SK-N-SH treated with all-trans-retinoic acid at 6 μM for 48 hours (cell line): ENCODE measurements around the gene EXTL1.

Experiments used
- ARNTL ChIP-seq: fragments of 450-650 bp; formaldehyde crosslinking; IDR thresholded peaks from 2 replicates; pipeline ENCODE4 v1.5.0; 2020; ENCODE audit warnings: low read depth, mild to moderate bottlenecking, moderate library complexity, borderline replicate concordance
- ESRRG ChIP-seq: fragments of 250-450 bp; sonication (Bioruptor Pico); IDR thresholded peaks from 2 replicates; pipeline ENCODE4 v1.6.1; 2021; ENCODE audit warnings: mild to moderate bottlenecking
- ISL1 ChIP-seq: fragments of 250-450 bp; sonication (Bioruptor Pico); IDR thresholded peaks from 2 replicates; pipeline ENCODE4 v2.1.2; 2022; ENCODE audit warnings: mild to moderate bottlenecking, moderate library complexity
- OSR1 ChIP-seq: fragments of 250-450 bp; sonication (Bioruptor Pico); IDR thresholded peaks from 2 replicates; pipeline ENCODE4 v1.8.0; 2022; ENCODE audit warnings: moderate library complexity, mild to moderate bottlenecking, inconsistent platforms
- RARB ChIP-seq: fragments of 250-450 bp; sonication (Bioruptor Pico); IDR thresholded peaks from 2 replicates; pipeline ENCODE4 v1.8.0; 2021; ENCODE audit warnings: mild to moderate bottlenecking, moderate library complexity
- SNAI2 ChIP-seq: fragments of 250-450 bp; sonication (Bioruptor Pico); IDR thresholded peaks from 2 replicates; pipeline ENCODE4 v1.5.0; 2020; ENCODE audit warnings: mild to moderate bottlenecking, moderate library complexity
- TCF4 ChIP-seq: fragments of 250-450 bp; sonication (Bioruptor Pico); IDR thresholded peaks from 2 replicates; pipeline ENCODE4 v1.8.0; 2021; ENCODE audit warnings: mild to moderate bottlenecking, moderate library complexity, borderline replicate concordance
- TOX ChIP-seq: fragments of 250-450 bp; sonication (Bioruptor Pico); IDR thresholded peaks from 2 replicates; pipeline ENCODE4 v1.8.0; 2021; ENCODE audit warnings: mild to moderate bottlenecking, moderate library complexity, borderline replicate concordance
- ZC3H10 ChIP-seq: fragments of 250-450 bp; sonication (Bioruptor Pico); IDR thresholded peaks from 2 replicates; pipeline ENCODE4 v1.5.1; 2021; ENCODE audit warnings: mild to moderate bottlenecking, moderate library complexity
- ZFP3 ChIP-seq: fragments of 250-450 bp; sonication (Bioruptor Pico); IDR thresholded peaks from 2 replicates; pipeline ENCODE4 v1.5.0; 2020; ENCODE audit warnings: mild to moderate bottlenecking, moderate library complexity
- ZNF565 ChIP-seq: fragments of 450-650 bp; formaldehyde crosslinking; conservative IDR thresholded peaks from 2 replicates; pipeline ENCODE4 v1.5.0; 2020; ENCODE audit warnings: low read depth, mild to moderate bottlenecking, moderate library complexity
- ZNF8 ChIP-seq: fragments of 450-650 bp; formaldehyde crosslinking; IDR thresholded peaks from 2 replicates; pipeline ENCODE4 v1.5.0; 2020; ENCODE audit warnings: mild to moderate bottlenecking, moderate library complexity
- TF ChIP-seq, protein P1 (sequence below): fragments of 250-450 bp; sonication (Bioruptor Pico); IDR thresholded peaks from 2 replicates; pipeline ENCODE4 v1.8.0; 2020; ENCODE audit warnings: mild to moderate bottlenecking, moderate library complexity, borderline replicate concordance
- TF ChIP-seq, protein P2 (sequence below): fragments of 250-450 bp; sonication (Bioruptor Pico); IDR thresholded peaks from 2 replicates; pipeline ENCODE4 v1.5.1; 2020; ENCODE audit warnings: low read depth, mild to moderate bottlenecking, moderate library complexity

DNA sequence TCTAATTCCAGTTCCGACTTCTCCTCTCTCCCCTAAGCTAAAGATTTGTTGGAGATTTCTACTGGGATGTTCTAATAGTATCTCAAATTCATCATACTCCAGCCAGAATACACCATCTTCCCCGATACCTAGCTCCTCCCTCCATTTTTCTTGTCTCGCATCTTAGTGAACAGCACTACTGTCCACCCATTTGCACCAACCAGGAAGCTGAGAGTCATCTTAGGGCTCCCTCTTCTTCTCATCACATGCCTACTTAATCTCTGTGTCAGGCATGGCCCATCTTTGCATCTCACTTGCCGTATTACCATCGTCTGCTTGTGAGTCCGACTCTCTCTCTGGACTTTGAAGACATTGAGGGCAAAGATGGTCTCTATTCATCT is 49.4 kb downstream of the EXTL1 start:
- TF ChIP-seq, protein P1, sequence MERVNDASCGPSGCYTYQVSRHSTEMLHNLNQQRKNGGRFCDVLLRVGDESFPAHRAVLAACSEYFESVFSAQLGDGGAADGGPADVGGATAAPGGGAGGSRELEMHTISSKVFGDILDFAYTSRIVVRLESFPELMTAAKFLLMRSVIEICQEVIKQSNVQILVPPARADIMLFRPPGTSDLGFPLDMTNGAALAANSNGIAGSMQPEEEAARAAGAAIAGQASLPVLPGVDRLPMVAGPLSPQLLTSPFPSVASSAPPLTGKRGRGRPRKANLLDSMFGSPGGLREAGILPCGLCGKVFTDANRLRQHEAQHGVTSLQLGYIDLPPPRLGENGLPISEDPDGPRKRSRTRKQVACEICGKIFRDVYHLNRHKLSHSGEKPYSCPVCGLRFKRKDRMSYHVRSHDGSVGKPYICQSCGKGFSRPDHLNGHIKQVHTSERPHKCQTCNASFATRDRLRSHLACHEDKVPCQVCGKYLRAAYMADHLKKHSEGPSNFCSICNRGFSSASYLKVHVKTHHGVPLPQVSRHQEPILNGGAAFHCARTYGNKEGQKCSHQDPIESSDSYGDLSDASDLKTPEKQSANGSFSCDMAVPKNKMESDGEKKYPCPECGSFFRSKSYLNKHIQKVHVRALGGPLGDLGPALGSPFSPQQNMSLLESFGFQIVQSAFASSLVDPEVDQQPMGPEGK (CRISPR knock-in tag), result no peak
- TF ChIP-seq OSR1 (CRISPR knock-in tag) (no peak), SNAI2 (no peak), ZFP3 (CRISPR knock-in tag) (no peak), ZC3H10 (CRISPR knock-in tag) (no peak), ZNF565 (CRISPR knock-in tag) (no peak), ARNTL (CRISPR knock-in tag) (no peak), TOX (CRISPR knock-in tag) (no peak), ESRRG (CRISPR knock-in tag) (no peak), RARB (no peak), ZNF8 (CRISPR knock-in tag) (no peak), TCF4 (CRISPR knock-in tag) (no peak), ISL1 (CRISPR knock-in tag) (no peak)
- TF ChIP-seq, protein P2, sequence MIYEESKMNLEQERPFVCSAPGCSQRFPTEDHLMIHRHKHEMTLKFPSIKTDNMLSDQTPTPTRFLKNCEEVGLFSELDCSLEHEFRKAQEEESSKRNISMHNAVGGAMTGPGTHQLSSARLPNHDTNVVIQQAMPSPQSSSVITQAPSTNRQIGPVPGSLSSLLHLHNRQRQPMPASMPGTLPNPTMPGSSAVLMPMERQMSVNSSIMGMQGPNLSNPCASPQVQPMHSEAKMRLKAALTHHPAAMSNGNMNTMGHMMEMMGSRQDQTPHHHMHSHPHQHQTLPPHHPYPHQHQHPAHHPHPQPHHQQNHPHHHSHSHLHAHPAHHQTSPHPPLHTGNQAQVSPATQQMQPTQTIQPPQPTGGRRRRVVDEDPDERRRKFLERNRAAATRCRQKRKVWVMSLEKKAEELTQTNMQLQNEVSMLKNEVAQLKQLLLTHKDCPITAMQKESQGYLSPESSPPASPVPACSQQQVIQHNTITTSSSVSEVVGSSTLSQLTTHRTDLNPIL (CRISPR knock-in tag), result no peak
